ENCODE results near the gene INTS6.

INTS6 gene

DNA sequence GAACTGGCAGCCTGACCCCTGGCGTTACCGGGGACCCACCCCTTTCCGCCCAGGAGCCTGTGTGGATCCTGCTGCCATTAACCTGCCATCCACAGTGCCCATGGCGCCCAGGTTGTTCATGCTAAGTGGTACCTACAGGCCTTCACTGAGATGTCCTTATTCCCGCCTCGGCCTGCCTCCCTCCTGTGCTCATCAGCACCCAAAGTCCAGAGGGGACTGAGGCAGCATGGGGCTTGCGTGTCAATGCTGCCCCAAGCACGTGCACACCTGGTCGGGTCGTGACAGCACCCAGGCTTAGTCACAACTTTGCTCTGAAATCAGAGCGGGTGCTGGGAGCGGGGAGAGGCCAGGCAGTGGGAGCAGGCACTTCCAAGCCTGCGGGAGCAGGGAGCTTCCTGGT is 3.7 kb upstream of the INTS6 start:
- no peak for DNase-seq (ENCODE audit: low read depth)

DNA sequence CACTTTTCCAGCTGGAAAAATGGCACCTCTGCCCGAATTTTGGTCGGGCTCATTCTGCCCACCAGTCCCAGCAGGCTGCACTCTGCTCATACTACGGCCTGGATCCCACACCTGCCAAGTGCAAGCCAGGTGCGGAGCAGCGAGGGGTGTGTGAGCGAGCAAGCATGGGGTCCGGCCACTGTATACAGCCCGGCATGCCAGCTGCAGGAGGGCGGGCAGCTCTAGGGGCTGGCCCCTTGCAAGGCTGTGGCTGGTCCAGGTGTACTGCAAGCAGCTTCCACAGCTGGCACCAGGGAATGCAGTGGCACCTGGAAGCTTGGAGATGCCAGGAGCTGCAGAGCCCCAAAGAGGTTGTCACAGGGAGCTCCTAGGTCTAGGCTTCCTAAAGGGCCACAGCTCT is 2.7 kb upstream of the INTS6 start:
- DNase-seq (ENCODE audit: low read depth): no peak

DNA sequence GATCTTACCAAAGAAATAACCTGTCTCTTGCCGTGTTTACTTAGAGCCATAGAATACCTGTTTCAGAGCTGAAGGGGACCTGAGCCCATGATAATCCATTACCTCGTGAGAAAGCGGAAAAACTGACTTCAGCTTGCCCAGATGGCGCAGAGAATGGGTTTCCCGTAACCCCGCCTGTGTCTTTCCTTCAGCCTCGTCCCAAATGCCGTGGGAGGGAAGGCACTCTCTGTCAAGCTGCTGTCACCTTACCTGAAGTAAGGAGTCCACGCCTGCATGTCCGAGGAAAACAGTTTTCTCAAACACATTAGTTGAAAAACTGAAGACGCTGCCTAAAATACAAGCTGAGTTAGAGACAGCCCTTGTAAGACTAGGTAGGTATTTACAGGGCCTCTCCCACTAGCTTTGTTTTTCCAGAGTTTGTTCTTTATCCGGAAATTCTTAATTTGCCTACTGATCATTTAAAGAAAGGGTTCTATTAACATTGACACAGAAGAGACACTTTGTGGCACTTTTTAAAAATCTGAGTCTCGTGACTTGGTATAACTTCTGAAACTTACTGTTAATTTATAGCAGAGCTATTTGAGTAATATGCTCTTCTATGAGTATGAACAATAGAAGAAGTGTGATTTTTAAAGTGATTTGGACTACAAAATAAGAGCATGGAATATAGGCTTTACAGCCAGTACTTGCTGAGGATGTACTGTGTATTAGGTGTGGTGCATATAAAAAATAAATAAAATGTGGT is 1.3 kb upstream of the INTS6 start:
- peak; percentile 27 for DNase-seq (ENCODE audit: low read depth)

DNA sequence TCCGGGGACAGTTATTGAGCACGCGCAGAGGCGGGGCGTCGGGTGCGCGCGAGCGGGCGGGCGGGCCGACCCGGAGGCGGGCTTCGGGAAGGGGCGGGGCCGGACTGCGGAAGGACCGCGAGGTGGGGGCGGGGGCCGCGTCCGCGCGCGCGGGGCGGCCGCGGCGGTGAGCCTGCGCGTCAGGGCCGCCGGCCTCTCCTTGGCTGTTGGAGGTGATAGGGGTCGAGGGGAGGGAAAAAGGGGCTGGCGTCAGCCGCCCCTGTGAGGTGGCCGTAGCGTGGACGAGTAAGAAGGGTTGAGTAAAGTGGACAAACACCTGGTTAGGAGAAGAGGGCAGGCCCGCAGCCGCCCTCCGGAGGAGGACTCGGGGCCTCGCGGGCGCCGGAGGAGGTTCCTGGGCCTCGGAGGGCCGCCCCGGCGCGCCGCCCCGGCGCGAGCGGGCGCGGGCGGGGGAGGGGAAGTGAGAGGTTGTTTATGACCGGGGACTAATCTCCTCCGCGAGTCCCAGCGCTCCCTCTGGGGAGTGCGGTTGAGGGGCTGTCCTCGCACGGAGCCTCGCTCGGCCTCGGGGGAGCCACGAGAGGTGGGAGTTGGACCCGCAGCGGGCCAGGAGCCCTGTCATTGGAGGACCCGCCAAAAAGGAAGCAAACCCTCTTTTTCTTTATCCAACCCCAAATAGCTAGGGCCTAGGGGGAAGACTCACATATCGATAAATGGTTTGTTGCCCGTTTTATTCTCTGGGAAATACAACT is 547 bp upstream of the INTS6 start:
- peak; percentile 78 for DNase-seq (ENCODE audit: low read depth)

DNA sequence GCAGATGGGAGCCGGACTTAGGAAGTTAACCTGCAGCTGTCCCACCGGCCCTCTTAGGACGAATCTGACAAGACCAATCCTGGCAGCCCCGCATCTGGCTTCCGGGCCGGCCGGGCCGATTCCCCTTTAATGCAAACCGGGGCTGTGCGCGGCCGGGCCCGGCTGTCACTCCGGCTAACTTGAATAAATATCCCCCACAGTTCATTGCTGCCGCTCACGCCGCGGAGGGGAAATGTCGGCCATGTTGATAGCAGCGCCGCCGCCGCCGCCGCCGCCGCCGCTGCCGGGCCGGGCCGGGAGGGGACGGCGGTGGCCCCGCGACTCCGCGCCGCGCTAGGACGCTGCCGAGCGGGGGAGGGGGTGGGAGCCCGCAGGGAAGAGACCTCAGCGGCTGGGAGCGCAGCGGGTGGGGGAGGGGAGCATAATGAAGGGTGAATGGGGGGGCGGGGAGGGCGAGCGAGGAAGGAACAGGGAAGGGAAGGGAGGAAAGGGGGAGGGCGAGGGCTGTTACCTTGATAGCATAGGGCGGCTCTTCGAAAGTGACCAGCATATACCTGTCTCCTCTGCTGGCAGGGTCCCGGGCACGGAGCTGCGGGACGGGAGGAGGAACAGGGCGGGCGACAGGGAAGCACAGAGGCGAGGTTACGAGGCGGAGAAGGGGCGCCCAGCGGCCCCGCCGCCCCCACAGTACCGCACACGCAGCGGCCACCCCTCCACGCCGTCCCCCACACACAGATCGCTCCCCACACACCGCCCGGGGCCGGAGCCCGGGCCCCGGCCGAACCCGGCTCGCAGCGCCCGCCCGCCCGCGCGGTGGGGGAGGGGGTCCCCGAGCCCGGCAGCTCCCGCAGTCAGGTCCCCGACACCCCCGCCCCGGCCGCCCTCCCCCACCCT is 1.1 kb downstream of the INTS6 start:
- DNase-seq (ENCODE audit: low read depth): peak; percentile 55

DNA sequence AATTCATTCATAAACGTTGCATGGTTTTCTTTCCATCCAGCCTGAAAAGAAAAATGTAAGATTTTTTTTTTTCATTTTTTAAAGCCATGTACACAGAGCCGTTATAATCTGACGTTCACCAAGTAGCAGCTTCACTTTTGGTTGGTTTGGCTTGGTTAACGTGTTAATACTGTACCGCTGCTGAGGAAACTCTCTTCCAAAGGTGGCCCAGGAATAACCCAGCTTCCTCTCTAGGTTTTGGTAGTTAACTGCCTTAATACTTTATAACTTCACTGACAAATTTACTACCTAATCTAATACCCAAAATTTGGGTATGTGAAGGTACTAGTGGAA is 1.7 kb downstream of the INTS6 start:
- no peak for DNase-seq (ENCODE audit: low read depth)

DNA sequence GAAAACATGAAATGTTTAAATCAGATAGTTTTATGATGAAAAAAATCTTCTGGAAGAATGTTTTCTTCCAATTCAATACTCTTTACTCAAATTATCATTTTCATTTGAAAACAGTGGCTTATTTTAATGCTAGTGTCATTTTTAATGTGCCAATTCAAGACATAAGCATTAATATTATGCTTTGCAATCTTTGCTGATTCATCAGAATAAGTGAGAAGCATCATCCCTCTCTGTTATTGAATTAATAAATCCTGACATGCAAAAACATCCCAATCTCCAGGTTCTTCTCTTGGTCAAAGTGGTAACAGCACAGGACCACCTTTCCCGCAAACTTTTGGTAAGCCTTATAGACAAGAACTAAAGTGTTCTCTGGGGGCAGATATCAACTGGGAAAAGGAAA is 3.8 kb downstream of the INTS6 start:
- no peak for DNase-seq (ENCODE audit: low read depth)

DNA sequence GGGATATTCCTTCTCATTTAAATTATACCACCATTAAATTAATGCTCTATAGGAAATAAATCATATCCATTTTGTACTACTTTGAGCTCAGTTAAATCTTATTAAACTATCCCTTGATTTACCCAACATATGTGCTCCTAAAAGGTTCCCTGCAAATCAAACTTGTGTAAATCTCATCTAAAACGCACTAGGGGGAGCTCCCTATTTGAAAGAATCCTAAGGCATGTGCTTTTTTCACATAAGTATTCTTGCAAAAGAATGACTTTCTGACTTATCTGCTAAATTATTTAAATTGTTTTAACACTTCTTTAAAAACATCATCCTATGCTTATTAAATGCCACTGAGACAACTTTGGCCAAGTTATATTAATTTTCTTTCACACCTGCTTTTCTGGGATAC is 7.9 kb downstream of the INTS6 start:
- DNase-seq (ENCODE audit: low read depth): no peak

DNA sequence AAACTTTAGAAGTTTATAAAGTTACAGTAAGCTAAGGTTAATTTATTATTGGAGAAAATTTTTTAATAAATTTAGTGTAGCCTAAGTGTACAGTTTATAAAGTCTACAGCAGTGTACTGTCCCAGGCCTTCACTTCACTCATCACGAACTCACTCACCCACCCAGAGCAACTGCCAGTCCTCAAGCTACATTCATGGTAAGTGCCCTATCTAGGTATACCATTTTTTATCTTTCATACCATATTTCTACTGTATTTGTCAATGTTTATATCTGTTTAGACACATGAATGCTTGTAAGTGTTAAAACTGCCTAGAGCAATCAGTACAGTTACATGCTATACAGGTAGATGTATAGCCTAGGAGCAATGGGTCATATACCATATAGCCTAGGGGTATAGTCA is 12.5 kb downstream of the INTS6 start:
- DNase-seq (ENCODE audit: low read depth): no peak

DNA sequence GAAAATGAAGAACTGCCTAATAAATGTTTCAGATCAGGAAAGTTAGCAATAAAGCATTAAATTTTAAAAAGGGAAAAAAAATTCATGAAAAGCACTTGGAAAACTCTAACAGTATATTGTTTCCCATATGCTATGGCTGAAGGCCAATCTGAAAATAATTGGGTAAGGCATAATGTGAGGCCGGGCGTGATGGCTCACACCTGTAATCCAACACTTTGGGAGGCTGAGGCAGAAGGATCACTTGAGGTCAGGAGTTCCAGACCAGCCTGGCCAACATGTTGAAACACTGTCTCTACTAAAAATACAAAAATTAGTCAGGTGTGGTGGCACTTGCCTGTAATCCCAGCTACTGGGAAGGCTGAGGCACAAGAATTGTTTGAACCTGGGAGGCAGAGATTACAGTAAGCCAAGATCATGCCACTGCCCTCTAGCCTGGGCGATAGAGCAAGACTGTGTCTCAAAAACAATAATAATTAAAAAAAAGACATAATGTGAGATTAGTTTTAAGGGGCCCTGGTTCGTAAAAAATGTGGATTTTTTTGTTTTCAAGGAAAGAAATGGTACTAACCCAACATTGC is 15.2 kb downstream of the INTS6 start:
- no peak for DNase-seq (ENCODE audit: low read depth)

DNA sequence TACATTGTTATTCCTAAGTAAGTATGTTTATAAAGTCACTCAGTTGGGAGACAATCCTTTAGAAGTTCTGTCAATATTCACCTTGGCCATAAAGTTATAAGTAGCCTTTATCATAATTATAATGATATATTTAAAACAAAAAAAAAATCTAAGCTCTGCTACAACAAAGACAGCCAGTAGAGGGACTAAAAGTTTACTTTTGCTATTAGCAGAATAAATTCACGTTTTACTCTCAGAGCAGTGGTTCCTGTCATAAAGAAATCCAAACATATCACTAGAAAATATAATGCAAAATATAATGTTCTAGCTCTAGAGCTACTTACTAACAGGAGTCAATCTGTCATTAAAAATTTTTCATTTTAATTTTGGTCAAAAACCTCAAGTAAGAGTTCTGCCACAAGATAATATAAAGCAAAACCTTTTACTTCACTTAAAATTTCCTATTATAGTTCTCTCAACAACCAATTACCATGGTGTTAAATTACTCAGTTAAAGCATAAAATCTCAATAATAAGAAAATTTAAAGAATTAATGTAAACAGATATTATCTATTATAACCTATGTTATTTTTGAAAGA is 17.7 kb downstream of the INTS6 start:
- DNase-seq (ENCODE audit: low read depth): no peak

DNA sequence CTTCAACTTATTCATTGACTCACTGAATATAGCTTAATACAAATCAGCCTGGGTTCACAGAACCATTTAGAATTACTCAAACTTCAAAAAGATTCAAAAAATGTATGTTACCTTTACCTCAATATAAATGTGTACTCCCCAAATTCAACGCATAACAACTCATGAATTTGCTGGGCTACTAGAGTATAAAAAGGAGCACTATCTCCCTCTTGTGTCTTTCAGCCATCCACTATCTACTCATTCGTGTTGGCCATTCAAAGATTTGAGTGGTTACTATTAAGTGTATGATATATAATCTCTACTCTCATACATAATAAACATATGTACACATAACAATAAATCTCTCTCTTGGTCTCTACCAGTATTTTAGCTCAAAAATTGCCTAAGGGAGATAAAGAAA is 20.3 kb downstream of the INTS6 start:
- DNase-seq (ENCODE audit: low read depth): no peak

DNA sequence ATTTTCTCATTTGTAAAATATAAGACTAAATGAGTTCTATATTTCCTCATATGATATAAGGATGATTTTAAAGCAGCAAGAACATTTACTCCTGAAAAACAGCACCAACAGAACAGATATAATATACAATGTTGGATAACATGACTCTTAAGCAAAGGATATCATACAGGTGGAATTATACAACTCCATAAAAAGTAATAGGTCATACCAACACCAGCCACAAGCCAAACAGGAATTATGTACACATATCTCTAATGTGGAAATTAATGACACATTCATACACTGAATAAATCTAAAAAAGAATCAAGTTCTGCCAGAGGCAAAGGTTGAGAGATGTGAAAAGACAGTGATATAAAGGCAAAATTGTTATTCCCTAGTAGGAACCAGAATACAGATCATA is 25.9 kb downstream of the INTS6 start:
- no peak for DNase-seq (ENCODE audit: low read depth)

DNA sequence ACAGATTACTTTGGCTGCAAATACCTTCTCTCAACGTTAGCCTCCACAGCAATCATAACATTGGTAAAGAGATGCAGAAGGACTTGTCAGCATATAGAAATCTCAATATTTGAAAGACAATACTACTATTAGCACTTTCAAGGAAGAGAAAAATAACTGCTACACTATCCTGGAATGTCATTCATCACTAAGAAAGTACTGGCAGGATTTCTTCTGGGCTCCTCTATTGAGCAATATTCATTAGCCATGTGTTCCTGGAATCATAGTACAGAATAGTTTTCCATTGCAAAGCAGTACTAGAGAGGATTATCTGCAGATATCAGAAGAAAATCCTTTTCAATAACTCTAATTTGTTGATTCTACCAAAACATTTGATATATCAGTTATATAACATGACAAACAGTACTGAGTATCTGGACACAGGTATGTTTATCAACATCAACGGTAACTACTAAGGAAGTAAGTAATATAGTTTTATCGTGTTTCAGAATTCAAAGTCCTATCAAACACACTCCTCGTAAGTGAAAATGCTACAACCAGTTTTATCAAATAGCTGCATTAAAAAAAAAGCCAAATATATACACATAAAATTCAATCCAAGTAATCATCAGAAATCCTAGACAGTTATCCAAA is 27.3 kb downstream of the INTS6 start:
- DNase-seq (ENCODE audit: low read depth): no peak

DNA sequence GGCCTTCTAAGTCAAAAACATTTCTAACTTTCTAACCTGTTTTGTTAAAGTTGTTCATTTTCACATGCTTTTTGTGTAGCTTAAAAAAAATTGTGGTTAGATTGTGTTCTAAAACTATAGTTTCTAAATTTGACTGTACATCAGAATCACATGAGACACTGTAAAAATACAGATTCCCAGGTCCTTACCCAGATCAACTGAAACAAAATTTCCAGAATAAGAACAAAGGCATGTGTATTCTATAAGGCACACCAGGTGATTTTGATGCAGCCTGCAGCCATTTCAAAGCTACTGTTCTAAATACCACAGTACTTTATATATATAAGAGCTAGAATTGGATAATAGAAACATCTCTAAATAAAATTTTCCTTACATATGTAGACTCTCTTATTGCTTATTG is 29.1 kb downstream of the INTS6 start:
- DNase-seq (ENCODE audit: low read depth): no peak

DNA sequence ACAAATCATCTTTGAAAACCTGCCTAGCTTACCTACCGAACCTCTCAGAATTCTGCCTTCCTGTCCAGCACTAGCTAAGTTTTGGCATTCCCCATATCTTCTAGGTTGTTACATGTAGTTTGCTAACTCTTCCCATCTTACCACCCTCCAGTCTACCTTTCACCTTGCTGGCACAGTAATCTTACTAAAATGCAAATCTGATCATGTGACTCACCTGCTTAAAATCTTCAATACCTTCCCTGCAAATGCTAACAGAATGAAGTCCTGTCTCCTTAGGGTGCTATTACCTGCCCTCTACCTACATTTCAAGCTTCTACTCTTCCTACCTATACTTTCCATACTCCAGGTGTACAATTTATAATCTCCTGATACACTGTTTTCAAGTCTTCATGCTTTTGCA is 30.4 kb downstream of the INTS6 start:
- DNase-seq (ENCODE audit: low read depth): no peak

DNA sequence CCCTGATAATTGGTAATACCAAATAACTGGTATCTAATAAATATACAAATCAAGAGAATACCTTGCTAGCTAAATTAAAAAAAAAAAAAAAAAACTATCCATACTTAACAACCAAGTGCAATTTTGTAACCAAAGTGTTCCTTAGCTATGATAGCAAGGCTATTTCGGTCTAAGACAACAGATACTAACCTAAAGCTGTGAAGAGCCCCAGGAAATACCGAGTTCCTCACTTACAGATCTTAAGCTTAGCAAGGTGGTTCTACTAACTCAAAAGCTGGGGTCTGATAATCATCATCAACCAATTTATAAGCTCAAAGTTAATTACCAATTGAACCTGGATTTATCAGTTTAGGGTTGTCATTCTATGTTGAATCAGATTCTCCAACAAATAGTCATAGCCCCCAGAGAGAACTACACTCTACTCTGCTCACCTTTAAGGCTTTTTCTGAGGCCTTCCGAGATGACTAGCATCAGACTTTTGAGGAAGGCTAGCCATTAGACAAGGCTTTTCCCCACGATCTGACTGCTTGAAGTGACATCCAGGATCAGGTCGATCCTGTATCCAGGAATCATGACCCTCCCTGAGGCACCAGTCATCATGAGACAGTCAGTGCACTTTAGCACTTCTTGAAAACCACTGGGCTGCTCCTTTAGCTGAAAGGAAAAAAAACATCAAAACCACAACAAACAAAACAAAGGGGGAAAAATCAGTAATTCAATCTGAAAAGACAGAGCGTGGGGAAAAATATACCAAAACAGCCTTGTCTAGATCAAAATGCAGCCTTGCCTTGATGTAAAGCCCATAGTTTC is 31.9 kb downstream of the INTS6 start:
- DNase-seq (ENCODE audit: low read depth): no peak

DNA sequence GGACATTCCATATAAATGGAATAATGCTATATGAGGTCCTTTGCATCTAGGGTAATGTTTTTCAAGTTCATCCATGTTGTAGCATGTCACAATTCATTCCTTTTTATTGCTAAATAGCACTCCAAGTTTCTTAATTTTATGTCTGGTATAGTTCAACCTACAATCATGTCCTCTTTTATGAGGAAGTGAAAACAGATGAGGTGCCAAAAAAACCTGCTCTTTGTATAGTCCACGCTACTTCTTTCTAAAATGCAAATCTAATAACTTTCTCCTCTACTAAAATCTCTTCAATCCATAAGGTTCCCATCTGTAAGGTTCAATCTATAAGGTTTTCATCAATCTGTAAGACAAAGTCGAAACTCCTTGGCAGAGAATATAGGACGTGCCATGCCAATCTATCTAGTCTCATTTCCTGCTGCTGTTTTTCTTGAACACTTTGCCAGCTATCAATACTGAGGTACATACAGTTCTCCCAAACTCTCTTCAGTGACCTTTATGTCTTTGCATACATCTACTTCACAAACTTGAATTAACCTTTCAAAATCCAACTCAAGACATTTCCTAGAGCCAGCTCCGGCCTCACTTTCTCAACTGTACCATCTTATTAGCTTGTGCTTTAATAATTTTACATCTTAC is 33.7 kb downstream of the INTS6 start:
- DNase-seq (ENCODE audit: low read depth): no peak

DNA sequence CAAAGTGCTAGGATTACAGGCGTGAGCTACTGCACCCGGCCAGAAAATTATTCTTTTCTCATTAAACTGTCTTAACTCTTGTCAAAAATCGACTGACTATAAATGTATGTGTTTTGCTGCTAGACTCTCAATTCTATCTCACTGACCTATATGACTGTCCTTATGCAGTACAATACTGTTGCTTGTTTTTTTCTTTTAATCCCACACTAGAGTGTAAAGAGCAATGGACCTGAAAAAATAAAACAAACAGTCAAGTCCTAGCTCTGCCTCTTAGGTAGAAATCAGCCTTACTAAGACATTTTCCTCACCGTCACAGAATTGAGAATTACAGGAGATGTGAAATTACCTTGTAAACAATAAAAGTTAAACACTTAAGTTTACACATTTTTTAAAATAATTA is 35.1 kb downstream of the INTS6 start:
- no peak for DNase-seq (ENCODE audit: low read depth)

DNA sequence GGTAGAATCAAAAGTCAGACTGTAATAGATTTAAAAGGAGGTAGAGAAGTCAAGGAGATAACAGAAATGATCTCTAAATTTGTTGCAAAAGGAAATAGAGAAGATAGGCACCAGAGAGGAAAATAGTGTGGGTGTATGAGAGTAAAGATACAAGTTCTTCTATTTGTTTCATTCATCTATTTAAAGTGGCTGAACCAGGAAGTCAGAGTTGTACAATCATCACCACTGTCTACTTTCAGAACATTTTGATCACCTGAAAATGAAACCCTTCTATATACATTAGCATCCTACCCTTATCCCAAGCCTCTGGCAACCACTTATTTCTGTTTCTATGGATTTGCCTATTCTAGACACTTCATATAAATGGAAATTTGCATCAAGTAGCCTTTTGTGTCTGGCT is 36.7 kb downstream of the INTS6 start:
- DNase-seq (ENCODE audit: low read depth): no peak

All from stimulated activated CD8-positive, alpha-beta memory T cell treated with anti-CD3 and anti-CD28 coated beads, Interleukin-12 subunit alpha, Interleukin-12 subunit beta, amount 100 ng/mL, for 4 hours (primary cell).